GM12878 (cell line): ENCODE measurements around the gene POLR3K.

Source experiments
- CTCF ChIP-seq, 3 experiments: IDR thresholded peaks in 2 of 3; conservative IDR thresholded peaks in 1 of 3; 2 replicates each; pipeline ENCODE4 v1.5.1; 2011; ENCODE audit warnings: low read depth in 3 of 3, low read length in 3 of 3, mild to moderate bottlenecking in 3 of 3, control low read depth in 2 of 3, moderate library complexity in 2 of 3, inconsistent platforms in 1 of 3, mixed read lengths in 1 of 3; ENCODE audit not compliant: control insufficient read depth in 2 of 3, insufficient read depth in 1 of 3; ENCODE audit errors: extremely low read depth in 1 of 3
- GATAD2B ChIP-seq: fragments of 450-650 bp; conservative IDR thresholded peaks from 2 replicates; pipeline ENCODE4 v1.6.1; 2017; ENCODE audit warnings: low read depth, mild to moderate bottlenecking, moderate library complexity
- MAX ChIP-seq: IDR thresholded peaks from 2 replicates; pipeline ENCODE4 v1.6.1; 2012; ENCODE audit warnings: low read depth, low read length, improper control_type of control experiment

GRCh38 chr16:62283-62967 lies 9.0 kb upstream of the POLR3K start:
- TF ChIP-seq MAX (no peak), CTCF (IDR thresholded peaks at IDR 0.05 in 2 of 3, conservative IDR thresholded peaks at IDR 0.05 in 1 of 3; ENCODE audit: control insufficient read depth in 2 of 3, extremely low read depth in 1 of 3, insufficient read depth in 1 of 3, low read depth in 3 of 3, low read length in 3 of 3) (no peak), GATAD2B (no peak)
